ENCODE results near the gene MTA1. TPM values are rescaled to one million over a fixed set of nuclear protein-coding genes. Genes with fewer than 3 reads are reported as not detected.

Gene MTA1
- total and polyA plus RNA-seq, 2 of the 8 experiments (the other 6 are each of a cell fraction or from before 2014, with no cell fraction given), result 73.9 to 221 TPM

GRCh38 chr14:105388110-105388951 lies 31.3 kb upstream of the MTA1 start:
- ChIA-PET CTCF (ENCODE audit: partially characterized antibody) (interaction anchor here (1.0 to 2.0 kb wide), 6 partner anchors 9 to 179 kb away, joined by 3 to 6 read pairs (median 3); no protein-coding TSS in a partner anchor), POLR2A (ENCODE audit: partially characterized antibody) (interaction anchor here (1.1 kb wide), 3 partner anchors 9 to 68 kb away, joined by 3 to 5 read pairs (median 4); partner anchors contain the start of gene TEX22)
- Histone ChIP-seq H3K27ac (ENCODE audit: low read depth, low read length) (no peak overlapping the region), H3K27me3 (replicated peaks in 1 of 4; ENCODE audit: control insufficient read depth in 3 of 4, extremely low read depth in 1 of 4, insufficient read depth in 3 of 4, low read length in 3 of 4) (no peaks in the 10 kb centered on the region), H3K23me2 (ENCODE audit: low read depth, low read length) (no peaks in the 10 kb centered on the region), H2AFZ (ENCODE audit: low read length) (no peak overlapping the region), H2BK15ac (ENCODE audit: low read length) (no peak overlapping the region), H3K79me1 (ENCODE audit: low read depth, low read length) (no peaks in the 10 kb centered on the region; the same call in 1 of the 2 replicates), H2BK5ac (ENCODE audit: low read depth, low read length) (no peak overlapping the region), H4K91ac (replicated peaks; ENCODE audit: insufficient read length, low read length) (no peak overlapping the region), H3K18ac (ENCODE audit: extremely low read depth, low read length) (no peak overlapping the region), H3K4ac (replicated peaks; ENCODE audit: insufficient read length, low read depth, low read length) (no peak overlapping the region), H2BK20ac (ENCODE audit: low read length) (no peak overlapping the region), H3K56ac (replicated peaks; ENCODE audit: insufficient read length, low read depth, low read length) (no peak overlapping the region), H4K8ac (ENCODE audit: extremely low read depth, insufficient read depth, low read length) (no peak overlapping the region), H3K14ac (ENCODE audit: insufficient read length) (no peak overlapping the region), H3K9me3 (ENCODE audit: insufficient read depth in 2 of 2, low read depth in 1 of 2, low read length in 1 of 2) (no peaks in the 10 kb centered on the region), H2AK5ac (ENCODE audit: low read depth, low read length) (no peak overlapping the region), H2BK12ac (ENCODE audit: low read depth, low read length) (no peak overlapping the region), H3K4me1 (replicated peaks in 1 of 4; ENCODE audit: control insufficient read depth in 3 of 4, insufficient read depth in 4 of 4, low read length in 3 of 4) (no peaks in the 10 kb centered on the region), H3K79me2 (ENCODE audit: control insufficient read depth in 1 of 2, insufficient read depth in 2 of 2, low read length in 2 of 2) (no peaks in the 10 kb centered on the region), H3K4me3 (ENCODE audit: extremely low read depth in 1 of 4, insufficient read depth in 2 of 4, low read depth in 3 of 4, low read length in 4 of 4) (no peak overlapping the region), H3K23ac (ENCODE audit: insufficient read length) (no peak overlapping the region), H4K5ac (ENCODE audit: insufficient read length, low read depth, low read length) (no peak overlapping the region), H4K20me1 (replicated peaks in 1 of 2; ENCODE audit: control insufficient read depth in 1 of 2, insufficient read depth in 2 of 2, low read length in 2 of 2) (peaks cover 0 to 8% of the 10 kb centered on the region in 2 experiments), H2BK120ac (replicated peaks; ENCODE audit: low read depth, low read length) (no peak overlapping the region), H3K9ac (replicated peaks in 1 of 4; ENCODE audit: extremely low read depth in 1 of 4, low read depth in 3 of 4, low read length in 3 of 4) (no peak overlapping the region), H3K4me2 (ENCODE audit: insufficient read depth in 1 of 2, low read depth in 2 of 2, low read length in 2 of 2) (no peak overlapping the region), H3K36me3 (ENCODE audit: control insufficient read depth in 2 of 4, insufficient read depth in 4 of 4, low read length in 3 of 4) (peaks cover 3 to 18% (median 6%) of the 10 kb centered on the region in 4 experiments; a peak in 5 of 8 replicates)
- WGBS, 2 experiments (ENCODE audit: extremely low coverage in 1 of 2, insufficient coverage in 1 of 2, insufficient read length in 1 of 2, insufficient replicate concordance in 2 of 2, low coverage in 1 of 2, low lambda C conversion rate in 2 of 2, missing lambda C conversion rate in 1 of 2), result 91% methylated on average over 25 of the region's 25 CpGs; no CpG with 5 or more reads in 1 of the 2 experiments
- DNase-seq (ENCODE audit: low read depth in 1 of 2, low spot score in 2 of 2), result no peak
- no peak for FAIRE-seq
- TF ChIP-seq TEAD4 (IDR thresholded peaks at IDR 0.05; ENCODE audit: low read depth, low read length), result no peak
- TF ChIP-seq POLR2A (IDR thresholded peaks at IDR 0.05; ENCODE audit: control extremely low read depth in 1 of 2, low read depth in 2 of 2, low read length in 2 of 2), result no peak
- no peak for TF ChIP-seq RFX5 (IDR thresholded peaks at IDR 0.05; ENCODE audit: borderline replicate concordance, low read depth, low read length)
- no peak for TF ChIP-seq TAF1 (IDR thresholded peaks at IDR 0.05; ENCODE audit: low read depth, low read length)
- TF ChIP-seq SAP30 (IDR thresholded peaks at IDR 0.05; ENCODE audit: insufficient read depth, insufficient replicate concordance, low read length), result no peak
- no peak for TF ChIP-seq EGR1 (IDR thresholded peaks at IDR 0.05; ENCODE audit: borderline replicate concordance, low read depth, low read length)
- TF ChIP-seq, protein P1, sequence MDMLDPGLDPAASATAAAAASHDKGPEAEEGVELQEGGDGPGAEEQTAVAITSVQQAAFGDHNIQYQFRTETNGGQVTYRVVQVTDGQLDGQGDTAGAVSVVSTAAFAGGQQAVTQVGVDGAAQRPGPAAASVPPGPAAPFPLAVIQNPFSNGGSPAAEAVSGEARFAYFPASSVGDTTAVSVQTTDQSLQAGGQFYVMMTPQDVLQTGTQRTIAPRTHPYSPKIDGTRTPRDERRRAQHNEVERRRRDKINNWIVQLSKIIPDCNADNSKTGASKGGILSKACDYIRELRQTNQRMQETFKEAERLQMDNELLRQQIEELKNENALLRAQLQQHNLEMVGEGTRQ (IDR thresholded peaks at IDR 0.05; ENCODE audit: low read length), result no peak
- TF ChIP-seq SP2 (IDR thresholded peaks at IDR 0.05; ENCODE audit: low read length), result no peak
- TF ChIP-seq YY1 (IDR thresholded peaks at IDR 0.05; ENCODE audit: low read depth, low read length), result no peak
- no peak for TF ChIP-seq MAFK (IDR thresholded peaks at IDR 0.05; ENCODE audit: low read depth, low read length)
- no peak for TF ChIP-seq SUZ12 (IDR thresholded peaks at IDR 0.05; ENCODE audit: low read length)
- TF ChIP-seq CHD2 (IDR thresholded peaks at IDR 0.05; ENCODE audit: low read length), result no peak

All from H1 (cell line).